NCI-H2029 treated with DMSO at 0.1 percent for 48 hours (cell line): ENCODE results near the gene PTGFRN.

Source experiments
- DNase-seq: peaks from one replicate; lab custom pipeline; 2025; lab: John Stamatoyannopoulos, UW

The PTGFRN gene

DNA sequence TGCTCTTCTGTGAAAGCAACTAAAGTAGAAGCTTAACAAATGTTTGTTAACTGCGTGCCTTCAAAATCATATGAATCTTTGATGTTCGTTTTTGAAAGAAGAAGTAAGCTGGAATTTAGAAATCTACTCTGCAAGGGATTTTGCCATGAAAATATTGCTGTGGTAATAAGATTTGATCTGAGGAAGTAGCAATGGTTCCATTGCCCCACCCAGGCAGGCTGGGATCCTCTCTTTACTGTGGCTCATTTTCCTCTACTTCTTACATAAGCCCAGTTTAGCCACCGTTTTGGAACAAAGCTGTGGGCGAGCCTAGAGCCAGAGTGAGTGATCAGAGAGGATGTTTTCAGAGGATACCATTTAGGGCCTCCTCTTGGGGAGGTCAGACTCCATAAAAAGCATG is 20.3 kb upstream of the PTGFRN start:
- no peak for DNase-seq

GRCh38 chr1:116891396-116892079 is 18.2 kb upstream of the PTGFRN start:
- DNase-seq, result no peak

DNA sequence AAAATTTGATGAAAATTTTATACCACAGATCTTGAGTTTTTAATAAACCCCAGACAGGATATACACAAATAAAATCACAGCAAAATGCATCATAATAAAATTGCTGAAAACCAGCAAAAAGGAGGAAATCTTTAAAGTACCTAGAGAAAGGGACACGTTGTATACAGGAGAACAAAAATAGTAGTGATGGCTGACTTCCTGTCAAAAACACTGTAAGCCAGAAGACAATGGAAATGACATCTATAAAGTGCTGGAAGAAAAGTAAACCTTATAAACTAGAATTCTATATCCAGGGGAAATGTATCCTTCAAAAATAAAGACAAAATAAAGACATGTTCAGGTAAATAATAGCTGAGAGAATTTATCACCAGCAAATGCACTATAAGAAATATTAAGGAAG is 14.6 kb upstream of the PTGFRN start:
- no peak for DNase-seq

- DNase-seq, result no peak
Measured at GRCh38 chr1:116899529-116899928, 10.2 kb upstream of the PTGFRN start.

DNA sequence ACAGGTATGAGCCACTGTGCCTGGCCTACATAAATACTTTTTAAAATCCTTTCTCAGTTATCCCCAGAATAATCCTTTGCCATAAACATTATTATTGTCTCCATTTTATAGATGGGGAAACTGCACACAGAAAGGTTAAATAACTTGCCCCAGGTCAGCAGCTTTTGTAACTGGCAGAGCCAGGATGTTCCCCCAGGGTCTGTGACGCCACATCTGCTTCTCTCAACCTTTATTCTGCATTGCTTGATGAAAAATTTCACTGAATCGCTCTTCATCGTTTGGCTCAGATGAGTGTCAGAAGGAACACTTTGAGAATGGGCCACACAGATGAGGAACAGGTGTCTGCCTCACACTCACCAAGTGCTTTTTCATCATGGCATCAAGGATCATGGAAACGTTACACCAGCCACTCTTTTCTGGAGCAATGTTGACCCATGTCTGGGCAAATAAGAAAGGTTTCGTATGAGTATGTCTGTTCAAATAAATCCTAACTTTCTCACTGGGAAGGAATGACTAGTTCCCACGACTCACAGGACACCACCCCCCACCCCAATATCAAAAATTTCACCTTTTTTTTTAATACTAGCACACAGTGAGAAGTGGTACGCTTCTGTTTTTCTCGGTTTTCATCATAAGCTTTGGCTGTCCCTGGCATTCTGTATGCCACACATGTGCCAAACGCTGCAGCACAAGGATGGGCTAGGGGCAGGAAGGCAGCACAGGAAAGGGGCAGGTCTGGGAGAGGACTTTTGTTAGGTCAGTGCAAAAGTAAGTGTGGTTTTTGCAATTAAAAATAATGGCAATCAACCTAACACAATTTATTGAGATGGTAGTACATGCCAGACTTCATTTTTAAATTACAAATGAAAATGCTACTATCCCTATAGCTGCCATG is 9.0 kb upstream of the PTGFRN start:
- no peak for DNase-seq

DNA sequence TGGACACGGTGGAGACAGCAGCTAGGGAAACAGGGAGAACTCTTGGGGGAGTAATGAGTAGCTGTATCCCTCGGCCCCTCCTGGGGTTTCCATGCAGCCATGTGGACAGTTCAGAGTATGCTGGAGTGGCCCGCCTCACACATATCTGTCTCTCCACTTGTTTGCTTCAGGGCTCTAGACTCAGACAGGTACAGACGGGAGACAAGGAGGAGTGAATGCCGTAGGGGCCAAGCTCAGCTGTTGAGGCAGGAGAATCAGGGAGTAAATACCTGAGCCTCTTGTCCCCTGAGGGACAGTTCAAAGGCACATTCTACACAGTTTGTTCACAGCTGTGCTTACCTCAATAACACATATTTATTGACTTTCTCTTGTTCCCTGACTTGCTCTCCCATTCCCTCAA is 7.7 kb upstream of the PTGFRN start:
- DNase-seq, result no peak

GRCh38 chr1:116902723-116903383 is 6.9 kb upstream of the PTGFRN start:
- DNase-seq, result no peak

GRCh38 chr1:116904791-116905320 is 4.9 kb upstream of the PTGFRN start:
- no peak for DNase-seq

GRCh38 chr1:116906812-116907211 is 2.9 kb upstream of the PTGFRN start:
- no peak for DNase-seq

GRCh38 chr1:116907351-116907750 is 2.4 kb upstream of the PTGFRN start:
- no peak for DNase-seq

GRCh38 chr1:116908266-116908665 is 1.4 kb upstream of the PTGFRN start:
- no peak for DNase-seq

GRCh38 chr1:116908820-116909511 is 750 bp upstream of the PTGFRN start:
- DNase-seq, result no peak

- DNase-seq, result no peak
Measured at GRCh38 chr1:116910379-116911187, 867 bp downstream of the PTGFRN start.

- DNase-seq, result no peak
Measured at GRCh38 chr1:116911188-116911553, 1.5 kb downstream of the PTGFRN start.

DNA sequence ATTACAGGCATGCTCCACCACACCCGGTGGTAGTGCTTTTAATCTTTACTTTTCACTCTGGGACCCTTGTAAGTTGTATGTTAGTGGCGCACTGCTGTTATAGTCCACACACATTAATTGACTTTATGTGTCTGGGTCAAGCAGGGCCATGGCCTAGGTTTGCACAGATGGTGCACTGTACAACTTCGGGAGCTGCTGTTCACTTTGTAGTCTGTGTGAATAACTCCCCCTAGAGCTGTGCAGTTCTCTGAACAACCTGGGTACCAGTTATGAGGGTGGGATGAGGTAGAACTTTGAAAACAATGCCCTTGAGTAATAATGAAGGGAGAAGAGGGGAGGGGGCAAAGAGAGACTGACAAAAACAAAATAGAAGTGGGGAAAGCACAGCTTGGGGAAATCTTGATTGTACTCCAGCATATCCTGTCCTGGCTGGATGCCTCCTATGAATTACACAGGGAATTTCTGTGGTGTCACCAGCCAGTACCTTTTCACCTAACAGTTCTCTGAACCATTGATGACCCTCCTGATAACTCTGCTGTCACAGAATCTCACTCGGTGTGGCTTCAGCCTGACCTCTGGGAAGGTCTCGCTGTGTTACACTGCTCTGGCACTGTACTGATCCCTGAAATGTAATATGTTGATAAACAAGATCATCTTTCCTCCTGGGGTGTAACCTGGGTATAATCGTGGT is 2.2 kb downstream of the PTGFRN start:
- no peak for DNase-seq

DNA sequence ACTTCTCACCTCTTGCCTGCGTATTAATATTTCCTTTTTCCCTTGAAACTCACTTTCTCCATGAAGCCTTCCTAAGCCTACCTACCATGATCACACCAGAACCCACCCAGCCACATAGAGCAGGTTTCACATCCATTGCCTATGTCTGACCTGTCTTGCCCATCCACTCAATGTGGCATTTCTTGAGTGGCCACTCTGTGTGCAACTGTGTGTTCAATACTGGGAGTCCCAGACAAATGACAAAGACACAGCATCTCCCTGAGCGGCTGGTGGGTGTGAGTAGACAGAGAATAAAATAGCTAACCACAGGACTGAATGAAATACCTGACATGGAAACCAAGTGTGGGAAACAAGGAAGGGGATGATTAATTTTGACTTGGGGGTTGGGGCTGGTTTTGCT is 3.1 kb downstream of the PTGFRN start:
- no peak for DNase-seq

DNA sequence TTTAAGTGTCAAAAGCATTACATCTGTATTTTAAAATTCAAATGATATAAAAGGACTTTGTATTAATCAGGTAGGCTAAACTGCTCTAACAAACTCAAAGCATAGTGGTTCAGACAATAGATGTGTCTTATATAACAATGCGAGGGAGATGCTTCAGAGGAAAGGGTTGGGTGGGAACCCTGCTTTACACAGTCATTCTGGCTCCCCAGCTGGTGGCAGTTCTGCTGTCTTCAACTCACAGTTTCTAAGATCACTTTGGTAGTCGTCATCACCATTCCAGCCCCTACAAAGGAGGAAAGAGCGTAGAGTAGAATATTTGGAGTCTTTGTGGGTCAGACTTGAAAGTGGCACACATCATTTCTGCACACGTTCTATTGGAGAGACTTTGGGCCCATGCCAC is 4.2 kb downstream of the PTGFRN start:
- no peak for DNase-seq

- no peak for DNase-seq
Measured at GRCh38 chr1:116914667-116915066, 5.0 kb downstream of the PTGFRN start.

- DNase-seq, result no peak
Measured at GRCh38 chr1:116915086-116915661, 5.5 kb downstream of the PTGFRN start.

DNA sequence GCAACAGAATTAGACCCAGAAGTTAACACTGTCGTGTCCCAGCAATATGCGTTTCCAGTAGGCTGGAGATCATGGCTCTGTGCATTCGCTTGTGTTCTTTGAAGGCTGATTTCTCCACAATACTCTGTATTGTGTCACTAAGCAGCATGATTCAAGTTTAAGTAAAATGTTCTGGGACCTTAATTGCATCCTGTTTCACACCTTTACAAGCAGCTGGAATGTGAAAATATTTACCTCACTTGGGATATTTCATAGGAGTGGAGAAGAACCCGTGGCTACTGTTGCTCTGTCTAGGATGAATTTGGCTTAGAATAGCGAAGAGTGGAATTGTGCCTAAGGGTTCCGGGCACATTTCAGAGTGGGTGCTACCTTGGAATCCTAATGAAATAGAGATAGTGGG is 6.3 kb downstream of the PTGFRN start:
- DNase-seq, result no peak
